ENCODE measurements around the gene DTX3L.

The DTX3L gene

DNA sequence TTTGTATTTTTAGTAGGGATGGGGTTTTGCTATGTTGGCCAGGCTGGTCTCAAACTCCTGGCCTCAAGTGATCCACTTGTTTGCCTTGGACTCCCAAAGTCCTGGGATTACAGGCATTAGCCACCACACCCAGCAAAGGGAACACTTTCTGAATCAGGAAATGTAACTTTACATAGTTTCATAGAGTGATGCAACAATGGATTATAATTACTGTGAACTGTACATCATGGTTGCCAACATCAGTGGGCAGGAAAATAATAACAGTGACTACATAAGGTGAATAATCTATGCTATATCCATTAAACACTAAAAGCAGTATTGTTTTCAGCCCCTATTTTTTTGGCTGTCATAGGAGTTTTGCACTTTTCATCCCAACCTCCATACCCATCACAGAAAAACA is 44.4 kb upstream of the DTX3L start:
- TF ChIP-seq EP300 (IDR thresholded peaks at IDR 0.05; ENCODE audit: borderline replicate concordance) (no peak), EGR1 (IDR thresholded peaks at IDR 0.05) (no peak), CEBPB (IDR thresholded peaks at IDR 0.05) (no peak), ZBTB7A (IDR thresholded peaks at IDR 0.05; ENCODE audit: low read depth) (no peak), FOXM1 (IDR thresholded peaks at IDR 0.05; ENCODE audit: borderline replicate concordance, low read depth) (no peak), TAF1 (IDR thresholded peaks at IDR 0.05; ENCODE audit: low read depth) (no peak), YY1 (IDR thresholded peaks at IDR 0.05; ENCODE audit: low read depth) (no peak), TEAD4 (IDR thresholded peaks at IDR 0.05) (no peak), TCF12 (IDR thresholded peaks at IDR 0.05; ENCODE audit: low read depth) (no peak)
- TF ChIP-seq, protein P1, sequence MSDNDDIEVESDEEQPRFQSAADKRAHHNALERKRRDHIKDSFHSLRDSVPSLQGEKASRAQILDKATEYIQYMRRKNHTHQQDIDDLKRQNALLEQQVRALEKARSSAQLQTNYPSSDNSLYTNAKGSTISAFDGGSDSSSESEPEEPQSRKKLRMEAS (IDR thresholded peaks at IDR 0.05), result no peak

DNA sequence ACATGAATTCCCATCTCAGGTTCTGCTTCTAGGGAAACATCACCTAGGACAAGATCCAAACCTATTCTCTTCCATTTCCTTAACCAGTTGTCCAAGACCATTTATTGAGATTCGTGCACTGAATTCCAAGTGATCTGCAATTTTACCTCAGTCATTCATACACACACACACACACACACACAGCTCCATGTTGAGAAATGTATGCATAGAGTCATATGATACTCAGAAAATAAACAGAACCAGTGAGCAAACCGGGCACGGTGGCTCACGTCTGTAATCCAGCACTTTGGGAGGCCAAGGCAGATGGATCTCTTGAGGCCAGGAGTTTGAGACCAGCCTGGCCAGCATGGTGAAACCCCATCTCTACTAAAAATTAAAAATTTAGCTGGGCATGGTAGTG is 43.3 kb upstream of the DTX3L start:
- no peak for TF ChIP-seq ZBTB7A (IDR thresholded peaks at IDR 0.05; ENCODE audit: low read depth)
- no peak for TF ChIP-seq EP300 (IDR thresholded peaks at IDR 0.05; ENCODE audit: borderline replicate concordance)
- TF ChIP-seq EGR1 (IDR thresholded peaks at IDR 0.05), result no peak
- no peak for TF ChIP-seq CREB1 (IDR thresholded peaks at IDR 0.05; ENCODE audit: low read depth)
- TF ChIP-seq TCF12 (IDR thresholded peaks at IDR 0.05; ENCODE audit: low read depth), result no peak
- TF ChIP-seq, protein P2, sequence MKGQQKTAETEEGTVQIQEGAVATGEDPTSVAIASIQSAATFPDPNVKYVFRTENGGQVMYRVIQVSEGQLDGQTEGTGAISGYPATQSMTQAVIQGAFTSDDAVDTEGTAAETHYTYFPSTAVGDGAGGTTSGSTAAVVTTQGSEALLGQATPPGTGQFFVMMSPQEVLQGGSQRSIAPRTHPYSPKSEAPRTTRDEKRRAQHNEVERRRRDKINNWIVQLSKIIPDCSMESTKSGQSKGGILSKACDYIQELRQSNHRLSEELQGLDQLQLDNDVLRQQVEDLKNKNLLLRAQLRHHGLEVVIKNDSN (IDR thresholded peaks at IDR 0.05), result no peak
- TF ChIP-seq TEAD4 (IDR thresholded peaks at IDR 0.05), result no peak
- no peak for TF ChIP-seq YY1 (IDR thresholded peaks at IDR 0.05; ENCODE audit: low read depth)
- no peak for TF ChIP-seq TAF1 (IDR thresholded peaks at IDR 0.05; ENCODE audit: low read depth)
- TF ChIP-seq, protein P1 (IDR thresholded peaks at IDR 0.05), result no peak
- no peak for TF ChIP-seq RAD21 (IDR thresholded peaks at IDR 0.05; ENCODE audit: low read depth)
- TF ChIP-seq NFIC (IDR thresholded peaks at IDR 0.05), result no peak
- TF ChIP-seq, protein P3, sequence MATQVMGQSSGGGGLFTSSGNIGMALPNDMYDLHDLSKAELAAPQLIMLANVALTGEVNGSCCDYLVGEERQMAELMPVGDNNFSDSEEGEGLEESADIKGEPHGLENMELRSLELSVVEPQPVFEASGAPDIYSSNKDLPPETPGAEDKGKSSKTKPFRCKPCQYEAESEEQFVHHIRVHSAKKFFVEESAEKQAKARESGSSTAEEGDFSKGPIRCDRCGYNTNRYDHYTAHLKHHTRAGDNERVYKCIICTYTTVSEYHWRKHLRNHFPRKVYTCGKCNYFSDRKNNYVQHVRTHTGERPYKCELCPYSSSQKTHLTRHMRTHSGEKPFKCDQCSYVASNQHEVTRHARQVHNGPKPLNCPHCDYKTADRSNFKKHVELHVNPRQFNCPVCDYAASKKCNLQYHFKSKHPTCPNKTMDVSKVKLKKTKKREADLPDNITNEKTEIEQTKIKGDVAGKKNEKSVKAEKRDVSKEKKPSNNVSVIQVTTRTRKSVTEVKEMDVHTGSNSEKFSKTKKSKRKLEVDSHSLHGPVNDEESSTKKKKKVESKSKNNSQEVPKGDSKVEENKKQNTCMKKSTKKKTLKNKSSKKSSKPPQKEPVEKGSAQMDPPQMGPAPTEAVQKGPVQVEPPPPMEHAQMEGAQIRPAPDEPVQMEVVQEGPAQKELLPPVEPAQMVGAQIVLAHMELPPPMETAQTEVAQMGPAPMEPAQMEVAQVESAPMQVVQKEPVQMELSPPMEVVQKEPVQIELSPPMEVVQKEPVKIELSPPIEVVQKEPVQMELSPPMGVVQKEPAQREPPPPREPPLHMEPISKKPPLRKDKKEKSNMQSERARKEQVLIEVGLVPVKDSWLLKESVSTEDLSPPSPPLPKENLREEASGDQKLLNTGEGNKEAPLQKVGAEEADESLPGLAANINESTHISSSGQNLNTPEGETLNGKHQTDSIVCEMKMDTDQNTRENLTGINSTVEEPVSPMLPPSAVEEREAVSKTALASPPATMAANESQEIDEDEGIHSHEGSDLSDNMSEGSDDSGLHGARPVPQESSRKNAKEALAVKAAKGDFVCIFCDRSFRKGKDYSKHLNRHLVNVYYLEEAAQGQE (IDR thresholded peaks at IDR 0.05; ENCODE audit: low read depth), result no peak

DNA sequence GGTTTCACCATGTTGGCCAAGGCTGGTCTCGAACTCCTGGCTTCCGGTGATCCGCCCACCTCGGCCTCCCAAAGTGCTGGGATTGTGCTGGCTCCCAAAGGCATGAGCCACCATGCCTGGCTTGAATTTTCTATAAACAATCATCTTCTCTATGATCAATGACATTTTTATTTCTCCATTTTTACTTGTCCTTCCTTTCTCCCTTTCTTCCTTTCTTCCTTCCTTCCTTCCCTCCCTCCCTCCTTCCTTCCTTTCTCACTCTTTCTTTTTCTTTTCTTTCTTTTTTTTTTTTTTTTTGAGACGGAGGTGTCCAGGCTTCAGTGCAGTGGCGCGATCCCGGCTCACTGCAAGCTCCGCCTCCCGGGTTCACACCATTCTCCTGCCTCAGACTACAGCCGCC is 40.8 kb upstream of the DTX3L start:
- TF ChIP-seq ZBTB7A (IDR thresholded peaks at IDR 0.05; ENCODE audit: low read depth) (no peak), TCF12 (IDR thresholded peaks at IDR 0.05; ENCODE audit: low read depth) (no peak), RAD21 (IDR thresholded peaks at IDR 0.05; ENCODE audit: low read depth) (no peak), CREB1 (IDR thresholded peaks at IDR 0.05; ENCODE audit: low read depth) (no peak), EGR1 (IDR thresholded peaks at IDR 0.05) (no peak), EP300 (IDR thresholded peaks at IDR 0.05; ENCODE audit: borderline replicate concordance) (no peak), TEAD4 (IDR thresholded peaks at IDR 0.05) (no peak), NFIC (IDR thresholded peaks at IDR 0.05) (no peak), FOXM1 (IDR thresholded peaks at IDR 0.05; ENCODE audit: borderline replicate concordance, low read depth) (no peak), YY1 (IDR thresholded peaks at IDR 0.05; ENCODE audit: low read depth) (no peak), TAF1 (IDR thresholded peaks at IDR 0.05; ENCODE audit: low read depth) (no peak), CEBPB (IDR thresholded peaks at IDR 0.05) (no peak)
- TF ChIP-seq, protein P1 (IDR thresholded peaks at IDR 0.05), result no peak
- TF ChIP-seq, protein P3 (IDR thresholded peaks at IDR 0.05; ENCODE audit: low read depth), result no peak
- TF ChIP-seq, protein P2 (IDR thresholded peaks at IDR 0.05), result no peak

DNA sequence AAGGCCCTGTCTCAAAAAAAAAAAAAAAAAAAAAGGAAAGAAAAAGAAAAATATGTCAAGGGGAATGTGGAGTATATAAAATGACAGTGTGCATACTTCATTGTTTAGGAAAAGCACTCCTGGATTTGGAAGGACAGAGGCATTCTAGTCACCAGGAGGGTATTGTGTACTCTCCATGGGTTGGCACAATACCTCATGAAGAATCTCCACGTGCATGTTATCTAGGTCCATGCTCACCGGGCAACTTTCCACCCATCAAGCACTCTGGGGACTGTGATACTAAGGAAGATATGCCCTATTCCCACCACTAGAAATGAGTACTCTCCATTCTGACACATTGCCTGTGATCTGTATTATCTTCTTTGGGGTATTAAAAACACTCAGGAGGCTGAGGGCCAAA is 34.0 kb upstream of the DTX3L start:
- TF ChIP-seq TEAD4 (IDR thresholded peaks at IDR 0.05) (no peak), ZBTB7A (IDR thresholded peaks at IDR 0.05; ENCODE audit: low read depth) (no peak)

DNA sequence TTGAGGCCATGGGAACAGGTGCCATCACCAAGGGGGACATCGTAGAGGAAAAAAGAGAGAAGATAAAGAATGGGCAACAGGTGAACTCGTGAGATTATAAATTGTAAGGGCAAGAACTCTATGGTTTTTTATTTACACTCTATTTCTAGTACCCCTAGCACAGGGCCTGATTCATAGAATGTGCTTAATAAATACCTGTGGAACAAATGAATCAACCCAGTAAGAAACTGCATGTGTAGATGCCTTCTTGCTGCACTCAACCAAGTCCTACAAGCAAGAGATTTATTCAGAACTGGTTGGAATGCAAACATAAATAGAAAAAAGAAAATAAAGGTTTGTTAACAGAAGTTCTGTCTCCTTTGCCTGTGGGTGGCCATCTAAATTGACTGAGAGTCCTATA is 30.7 kb upstream of the DTX3L start:
- TF ChIP-seq, protein P3 (IDR thresholded peaks at IDR 0.05; ENCODE audit: low read depth), result no peak
- TF ChIP-seq ZBTB7A (IDR thresholded peaks at IDR 0.05; ENCODE audit: low read depth), result no peak
- no peak for TF ChIP-seq FOXM1 (IDR thresholded peaks at IDR 0.05; ENCODE audit: borderline replicate concordance, low read depth)
- no peak for TF ChIP-seq EGR1 (IDR thresholded peaks at IDR 0.05)
- no peak for TF ChIP-seq YY1 (IDR thresholded peaks at IDR 0.05; ENCODE audit: low read depth)
- TF ChIP-seq TAF1 (IDR thresholded peaks at IDR 0.05; ENCODE audit: low read depth), result no peak
- TF ChIP-seq CEBPB (IDR thresholded peaks at IDR 0.05), result no peak
- TF ChIP-seq TCF12 (IDR thresholded peaks at IDR 0.05; ENCODE audit: low read depth), result no peak
- no peak for TF ChIP-seq NFIC (IDR thresholded peaks at IDR 0.05)
- TF ChIP-seq, protein P1 (IDR thresholded peaks at IDR 0.05), result no peak
- no peak for TF ChIP-seq TEAD4 (IDR thresholded peaks at IDR 0.05)
- TF ChIP-seq RAD21 (IDR thresholded peaks at IDR 0.05; ENCODE audit: low read depth), result no peak
- TF ChIP-seq, protein P2 (IDR thresholded peaks at IDR 0.05), result no peak
- no peak for TF ChIP-seq EP300 (IDR thresholded peaks at IDR 0.05; ENCODE audit: borderline replicate concordance)
- no peak for TF ChIP-seq CREB1 (IDR thresholded peaks at IDR 0.05; ENCODE audit: low read depth)

Measured in Ishikawa (cell line).